Measurements from ENCODE around the gene CD9. TPM values are rescaled to one million over a fixed set of nuclear protein-coding genes. Genes with fewer than 3 reads are reported as not detected.

CD9 gene
- total and polyA plus RNA-seq, 2 of the 8 experiments (the other 6 are each of a cell fraction or from before 2014, with no cell fraction given): 168 to 319 TPM

DNA sequence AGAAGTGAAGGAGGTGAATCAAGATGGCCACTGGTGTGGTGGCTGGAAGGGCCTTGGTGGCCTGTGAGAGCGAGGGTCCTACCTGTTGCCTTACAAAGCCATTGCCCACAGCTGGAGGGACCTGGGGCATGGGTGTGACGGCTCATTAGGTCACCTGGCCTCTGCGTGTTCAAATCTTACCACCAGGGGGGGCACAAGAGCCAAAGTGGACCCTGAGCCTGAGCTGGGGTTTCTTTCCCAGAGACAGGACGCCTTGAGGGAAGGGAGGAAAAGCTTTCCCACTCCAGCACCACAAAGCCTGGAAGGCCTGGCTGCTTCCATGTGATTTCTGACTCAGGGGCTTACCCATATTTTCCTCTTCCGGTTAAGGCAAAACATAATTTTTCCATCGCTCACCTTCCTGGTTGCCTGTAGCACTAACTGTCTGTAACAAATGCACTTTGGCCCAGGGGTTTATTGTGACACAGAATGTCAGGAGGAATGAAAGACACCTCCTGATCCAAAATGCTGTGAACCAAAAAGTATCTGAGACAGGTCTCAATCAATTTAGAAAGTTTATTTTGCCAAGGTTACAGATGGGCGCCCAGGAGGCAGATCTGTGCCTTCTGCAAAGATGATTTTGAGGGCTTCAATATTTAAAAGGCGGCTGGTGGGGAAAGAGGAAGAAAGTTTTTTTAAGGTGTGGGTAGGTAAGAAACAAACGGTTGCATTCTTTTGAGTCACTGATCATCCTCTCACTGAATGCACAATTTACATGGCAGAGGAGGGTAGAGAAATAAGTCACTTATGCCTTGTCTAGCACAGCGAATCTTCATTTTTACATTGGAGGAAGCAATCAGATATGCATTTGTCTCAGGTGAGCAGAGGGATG, 4.3 kb upstream of the CD9 start (continued):
- TF ChIP-seq, protein P1, sequence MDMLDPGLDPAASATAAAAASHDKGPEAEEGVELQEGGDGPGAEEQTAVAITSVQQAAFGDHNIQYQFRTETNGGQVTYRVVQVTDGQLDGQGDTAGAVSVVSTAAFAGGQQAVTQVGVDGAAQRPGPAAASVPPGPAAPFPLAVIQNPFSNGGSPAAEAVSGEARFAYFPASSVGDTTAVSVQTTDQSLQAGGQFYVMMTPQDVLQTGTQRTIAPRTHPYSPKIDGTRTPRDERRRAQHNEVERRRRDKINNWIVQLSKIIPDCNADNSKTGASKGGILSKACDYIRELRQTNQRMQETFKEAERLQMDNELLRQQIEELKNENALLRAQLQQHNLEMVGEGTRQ (IDR thresholded peaks at IDR 0.05; ENCODE audit: low read length): no peak
- peak; percentile 47; the same call in 1 of the 2 replicates for TF ChIP-seq YY1 (IDR thresholded peaks at IDR 0.05; ENCODE audit: low read depth, low read length)
- TF ChIP-seq CTBP2 (IDR thresholded peaks at IDR 0.05; ENCODE audit: borderline replicate concordance, insufficient read depth, insufficient read length, low read length): no peak
- no peak for TF ChIP-seq KDM1A (IDR thresholded peaks at IDR 0.05; ENCODE audit: borderline replicate concordance, low read length)
- TF ChIP-seq CHD1 (IDR thresholded peaks at IDR 0.05; ENCODE audit: low read depth, low read length): no peak
- no peak for TF ChIP-seq SP1 (IDR thresholded peaks at IDR 0.05; ENCODE audit: low read depth, low read length)
- TF ChIP-seq SUZ12 (IDR thresholded peaks at IDR 0.05; ENCODE audit: low read length): no peak
- no peak for TF ChIP-seq HDAC6 (IDR thresholded peaks at IDR 0.05; ENCODE audit: low read depth, low read length)
- no peak for TF ChIP-seq POU5F1 (IDR thresholded peaks at IDR 0.05; ENCODE audit: low read depth, low read length)
- TF ChIP-seq RAD21 (IDR thresholded peaks at IDR 0.05 in 1 of 2, conservative IDR thresholded peaks at IDR 0.05 in 1 of 2; ENCODE audit: low read depth in 2 of 2, low read length in 2 of 2): peak; percentile 91 to 95
- TF ChIP-seq EGR1 (IDR thresholded peaks at IDR 0.05; ENCODE audit: borderline replicate concordance, low read depth, low read length): no peak
- TF ChIP-seq SIRT6 (IDR thresholded peaks at IDR 0.05; ENCODE audit: low read length): no peak
- no peak for TF ChIP-seq CHD2 (IDR thresholded peaks at IDR 0.05; ENCODE audit: low read length)
- no peak for TF ChIP-seq SRF (IDR thresholded peaks at IDR 0.05; ENCODE audit: low read depth, low read length)
- TF ChIP-seq, protein P2, sequence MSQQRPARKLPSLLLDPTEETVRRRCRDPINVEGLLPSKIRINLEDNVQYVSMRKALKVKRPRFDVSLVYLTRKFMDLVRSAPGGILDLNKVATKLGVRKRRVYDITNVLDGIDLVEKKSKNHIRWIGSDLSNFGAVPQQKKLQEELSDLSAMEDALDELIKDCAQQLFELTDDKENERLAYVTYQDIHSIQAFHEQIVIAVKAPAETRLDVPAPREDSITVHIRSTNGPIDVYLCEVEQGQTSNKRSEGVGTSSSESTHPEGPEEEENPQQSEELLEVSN (IDR thresholded peaks at IDR 0.05): peak; percentile 44; the same call in 1 of the 2 replicates
- TF ChIP-seq ASH2L (IDR thresholded peaks at IDR 0.05; ENCODE audit: low read length): peak; percentile 27
- no peak for TF ChIP-seq SP2 (IDR thresholded peaks at IDR 0.05; ENCODE audit: low read length)
- TF ChIP-seq, protein P3, sequence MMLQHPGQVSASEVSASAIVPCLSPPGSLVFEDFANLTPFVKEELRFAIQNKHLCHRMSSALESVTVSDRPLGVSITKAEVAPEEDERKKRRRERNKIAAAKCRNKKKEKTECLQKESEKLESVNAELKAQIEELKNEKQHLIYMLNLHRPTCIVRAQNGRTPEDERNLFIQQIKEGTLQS (IDR thresholded peaks at IDR 0.05; ENCODE audit: insufficient read depth, low read depth, low read length): 0 out of 2 replicates have a peak, but pooled peaks have one; percentile 48
- TF ChIP-seq MAFK (IDR thresholded peaks at IDR 0.05; ENCODE audit: low read depth, low read length): no peak

All from H1 (cell line).